Esophagus muscularis mucosa (tissue), 4 donors: ENCODE results near the gene LSS. TPM values are rescaled to one million over a fixed set of nuclear protein-coding genes. Genes with fewer than 3 reads are reported as not detected.

ENCODE experiments used
- DNase-seq: peaks from one replicate; pipeline ENCODE4 v3.0.0-alpha.2; 2017; ENCODE audit errors: extremely low spot score
- H3K27ac ChIP-seq, 4 donors: fragments of 200-600 bp; sonication (generic); replicated peaks in 1 of 4; 1 replicate in 3 of 4; 2 replicates in 1 of 4; pipeline ENCODE4 v1.5.1; 2016 to 2019; ENCODE audit warnings: mild to moderate bottlenecking in 1 of 4
- H3K27me3 ChIP-seq, 4 donors: fragments of 200-600 bp; sonication (generic); one replicate each; pipeline versions ENCODE4 v1.5.1 to v1.6.0; 2016 to 2019
- H3K36me3 ChIP-seq, 4 donors: fragments of 200-600 bp; sonication (generic); one replicate each; pipeline ENCODE4 v1.5.1; 2016 to 2019
- H3K4me1 ChIP-seq, 4 donors: fragments of 200-600 bp; sonication (generic); one replicate each; pipeline ENCODE4 v1.5.1; 2016 to 2019
- H3K4me3 ChIP-seq, 4 donors: fragments of 200-600 bp; sonication (generic); 1 replicate in 2 of 4; 2 replicates in 2 of 4; pipeline ENCODE4 v1.5.1; 2016 to 2019; ENCODE audit warnings: mild to moderate bottlenecking in 4 of 4, moderate library complexity in 1 of 4
- H3K9me3 ChIP-seq, 4 donors: fragments of 200-600 bp; sonication (generic); 1 replicate in 3 of 4; 2 replicates in 1 of 4; pipeline ENCODE4 v1.5.1; 2016 to 2019
- EP300 ChIP-seq: sonication (generic); formaldehyde crosslinking; IDR thresholded peaks from one replicate; pipeline ENCODE4 v1.6.1; 2017; ENCODE audit warnings: antibody characterized with exemption
- POLR2A ChIP-seq: fragments of 450-650 bp; IDR thresholded peaks from one replicate; pipeline ENCODE4 v1.6.1; 2017; ENCODE audit warnings: antibody characterized with exemption, moderate library complexity, mild to moderate bottlenecking, low read depth
- POLR2AphosphoS5 ChIP-seq, 2 donors: sonication (generic); formaldehyde crosslinking; IDR thresholded peaks; one replicate each; pipeline ENCODE4 v1.6.1; 2017; ENCODE audit warnings: antibody characterized with exemption in 2 of 2
- WGBS: methylation state at CpG from one replicate; pipeline ENCODE4 v1.1.5; 2018; 5-methylcytosine and 5-hydroxymethylcytosine counted together
- intact Hi-C: fragments of 100-400 bp; cut with DNase I; formaldehyde crosslinking; loops from one replicate; pipeline ENCODE4 v1.15.1; 2023
- total RNA-seq, 4 donors: library from RNA; depleted of rRNA; stranded (reverse); fragments of >200 nt; gene quantifications; one replicate each; pipeline versions ENCODE4 v1.1.0 to v1.2.1, GENCODE V29; 2016
- TF ChIP-seq, protein P1 (sequence below), 3 experiments: fragments of 200-600 bp in 2 of 3; fragments of 450-650 bp in 1 of 3; sonication (generic) in 2 of 3; IDR thresholded peaks; one replicate each; pipeline ENCODE4 v1.5.1; 2017 to 2019; ENCODE audit warnings: antibody characterized with exemption in 3 of 3, mild to moderate bottlenecking in 2 of 3, moderate library complexity in 1 of 3

LSS gene
- total RNA-seq, 4 donors from 2014 or later = 45.3 to 66.3 (median 53.1) TPM

DNA sequence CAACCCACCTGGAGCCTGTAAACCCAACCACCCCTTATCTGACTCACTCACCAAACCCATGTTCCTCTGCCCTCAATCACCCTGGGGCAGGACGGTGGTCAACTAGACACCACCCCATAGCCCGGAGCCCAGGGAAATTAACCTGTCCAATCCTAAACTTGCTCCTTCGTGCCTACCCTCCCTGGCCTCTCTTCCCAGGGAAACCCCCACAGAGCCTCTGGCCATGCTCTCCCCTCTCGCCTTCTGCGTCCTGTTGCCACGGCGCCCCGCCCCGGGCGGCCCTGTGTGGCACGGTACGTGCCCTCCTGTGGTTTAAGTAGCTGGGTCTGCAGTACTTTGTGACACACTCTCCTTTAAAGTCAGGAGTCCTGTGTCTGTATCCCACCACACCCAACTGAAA is 69.2 kb downstream of the LSS start:
- intact Hi-C loops = no loop called here
- no peak overlapping the region for H3K27ac ChIP-seq
- H3K27me3 ChIP-seq = peaks cover 0 to 33% (median 2%) of the 10 kb centered on the region in 4 donors
- DNase-seq = no peak
- peaks cover 0 to 20% (median 0%) of the 10 kb centered on the region in 4 donors for H3K36me3 ChIP-seq
- peaks cover 0 to 14% (median 0%) of the 10 kb centered on the region in 4 donors for H3K4me1 ChIP-seq
- TF ChIP-seq POLR2A (no peak), EP300 (no peak), POLR2AphosphoS5 (IDR thresholded peaks at IDR 0.05) (no peak)
- TF ChIP-seq, protein P1, sequence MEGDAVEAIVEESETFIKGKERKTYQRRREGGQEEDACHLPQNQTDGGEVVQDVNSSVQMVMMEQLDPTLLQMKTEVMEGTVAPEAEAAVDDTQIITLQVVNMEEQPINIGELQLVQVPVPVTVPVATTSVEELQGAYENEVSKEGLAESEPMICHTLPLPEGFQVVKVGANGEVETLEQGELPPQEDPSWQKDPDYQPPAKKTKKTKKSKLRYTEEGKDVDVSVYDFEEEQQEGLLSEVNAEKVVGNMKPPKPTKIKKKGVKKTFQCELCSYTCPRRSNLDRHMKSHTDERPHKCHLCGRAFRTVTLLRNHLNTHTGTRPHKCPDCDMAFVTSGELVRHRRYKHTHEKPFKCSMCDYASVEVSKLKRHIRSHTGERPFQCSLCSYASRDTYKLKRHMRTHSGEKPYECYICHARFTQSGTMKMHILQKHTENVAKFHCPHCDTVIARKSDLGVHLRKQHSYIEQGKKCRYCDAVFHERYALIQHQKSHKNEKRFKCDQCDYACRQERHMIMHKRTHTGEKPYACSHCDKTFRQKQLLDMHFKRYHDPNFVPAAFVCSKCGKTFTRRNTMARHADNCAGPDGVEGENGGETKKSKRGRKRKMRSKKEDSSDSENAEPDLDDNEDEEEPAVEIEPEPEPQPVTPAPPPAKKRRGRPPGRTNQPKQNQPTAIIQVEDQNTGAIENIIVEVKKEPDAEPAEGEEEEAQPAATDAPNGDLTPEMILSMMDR (IDR thresholded peaks at IDR 0.05) = no peak
- H3K9me3 ChIP-seq = no peaks in the 10 kb centered on the region
- WGBS = over 99% methylated on average over 12 of the region's 12 CpGs
- H3K4me3 ChIP-seq = no peak overlapping the region

DNA sequence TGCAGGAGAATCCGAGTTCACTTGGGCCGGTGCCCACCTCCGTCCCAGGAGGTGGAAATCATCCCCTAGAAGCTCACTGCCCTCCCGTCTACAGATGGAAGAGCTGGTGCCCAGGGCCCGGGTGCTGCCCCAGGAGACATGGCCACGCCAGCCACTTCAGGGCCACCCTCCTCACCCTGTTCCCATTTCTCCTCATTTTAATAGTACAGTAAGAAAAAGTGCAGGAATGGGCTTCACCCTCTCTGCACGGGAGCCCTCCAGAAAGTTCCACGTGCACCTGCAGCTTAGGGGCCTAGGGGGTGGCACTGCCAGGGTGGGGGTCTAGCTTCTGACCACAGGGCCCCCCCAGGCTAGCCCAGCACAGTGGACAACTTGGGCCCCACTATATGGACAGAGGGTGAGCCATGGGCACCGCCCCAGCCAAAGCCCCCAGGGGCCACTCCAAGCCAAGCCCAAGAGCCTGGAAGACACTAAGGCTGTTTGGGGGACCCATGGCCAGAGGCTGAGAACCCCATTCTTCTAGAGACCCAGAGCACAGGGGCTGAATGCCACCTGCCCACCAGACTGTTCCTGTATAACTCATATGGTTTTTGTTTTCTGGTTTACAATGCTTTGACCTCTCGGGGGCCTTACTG is 69.8 kb downstream of the LSS start:
- H3K27me3 ChIP-seq = peaks cover 0 to 27% (median 2%) of the 10 kb centered on the region in 4 donors
- no peak overlapping the region for H3K4me3 ChIP-seq
- WGBS = 90% methylated on average over 8 of the region's 10 CpGs
- no peak overlapping the region for H3K27ac ChIP-seq
- no peak for DNase-seq
- peaks cover 0 to 20% (median 0%) of the 10 kb centered on the region in 4 donors for H3K36me3 ChIP-seq
- intact Hi-C loops = no loop called here
- H3K9me3 ChIP-seq = no peaks in the 10 kb centered on the region
- TF ChIP-seq, protein P1 (IDR thresholded peaks at IDR 0.05) = no peak
- TF ChIP-seq EP300 (no peak), POLR2AphosphoS5 (IDR thresholded peaks at IDR 0.05) (no peak), POLR2A (no peak)
- H3K4me1 ChIP-seq = peaks cover 0 to 14% (median 4%) of the 10 kb centered on the region in 4 donors

DNA sequence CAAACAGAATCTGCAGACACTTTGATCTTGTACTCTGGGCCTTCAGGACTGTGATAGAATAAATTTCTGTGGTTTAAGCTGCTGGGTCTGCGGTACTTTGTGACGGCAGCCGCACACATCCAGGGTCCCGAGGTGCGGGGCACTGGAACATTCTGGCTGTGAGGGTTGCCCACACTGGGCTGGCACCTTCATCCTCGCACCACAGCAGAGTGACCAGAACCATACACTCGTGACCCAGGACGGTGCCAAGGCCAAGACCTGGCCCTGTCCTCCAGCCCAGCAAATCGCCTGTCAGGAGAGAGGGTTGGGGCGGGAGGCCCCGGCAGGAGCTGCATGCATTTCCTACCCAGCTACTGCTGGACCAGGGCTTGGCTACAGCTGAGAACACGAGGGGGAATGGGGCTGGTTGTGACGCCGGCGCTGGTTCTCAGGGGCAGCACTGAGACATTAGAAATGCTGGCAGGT is 70.6 kb downstream of the LSS start:
- H3K36me3 ChIP-seq = peaks cover 0 to 20% (median 0%) of the 10 kb centered on the region in 4 donors
- DNase-seq = no peak
- peaks cover 7 to 21% (median 11%) of the 10 kb centered on the region in 4 donors for H3K4me1 ChIP-seq
- H3K27ac ChIP-seq = no peak overlapping the region
- WGBS = 88% methylated on average over 10 of the region's 15 CpGs
- peaks cover 0 to 29% (median 2%) of the 10 kb centered on the region in 4 donors for H3K27me3 ChIP-seq
- H3K9me3 ChIP-seq = no peaks in the 10 kb centered on the region
- no peak overlapping the region for H3K4me3 ChIP-seq
- TF ChIP-seq EP300 (no peak), POLR2A (no peak), POLR2AphosphoS5 (IDR thresholded peaks at IDR 0.05) (no peak)
- TF ChIP-seq, protein P1 (IDR thresholded peaks at IDR 0.05) = no peak
- intact Hi-C loops = no loop called here

DNA sequence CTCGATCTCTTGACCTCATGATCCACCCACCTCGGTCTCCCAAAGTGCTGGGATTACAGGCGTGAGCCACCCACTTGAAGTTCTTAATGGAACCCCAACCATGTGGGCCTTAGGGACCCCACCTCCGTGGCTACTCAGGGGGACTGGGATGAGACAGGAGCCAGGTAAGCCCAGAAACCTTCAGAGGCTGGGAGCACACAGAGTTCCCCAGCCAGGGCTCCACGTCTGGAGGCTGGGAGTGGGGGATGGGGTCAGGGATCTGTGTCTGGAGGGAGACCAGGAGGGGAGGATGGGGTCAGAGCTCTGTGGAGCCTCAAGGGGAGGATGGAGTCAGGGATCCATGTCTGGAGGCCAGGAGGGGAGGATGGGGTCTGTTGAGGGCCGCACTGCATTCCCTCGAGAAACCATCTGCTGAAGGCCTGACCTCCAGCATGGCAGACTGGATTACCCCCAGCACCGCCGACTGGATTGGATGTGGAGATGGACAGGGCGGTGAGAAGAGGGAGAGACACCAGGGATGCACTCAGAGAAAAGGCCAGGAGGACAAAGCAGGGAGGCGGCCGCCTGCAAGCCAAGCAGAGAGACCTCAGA is 71.1 kb downstream of the LSS start:
- TF ChIP-seq POLR2AphosphoS5 (IDR thresholded peaks at IDR 0.05) (no peak), EP300 (no peak), POLR2A (no peak)
- TF ChIP-seq, protein P1 (IDR thresholded peaks at IDR 0.05) = no peak
- intact Hi-C loops = no loop called here
- Histone ChIP-seq H3K4me3 (no peak overlapping the region), H3K9me3 (no peaks in the 10 kb centered on the region), H3K36me3 (peaks cover 0 to 20% (median 0%) of the 10 kb centered on the region in 4 donors), H3K27me3 (peaks cover 0 to 27% (median 2%) of the 10 kb centered on the region in 4 donors), H3K27ac (no peak overlapping the region), H3K4me1 (peaks cover 10 to 24% (median 16%) of the 10 kb centered on the region in 4 donors)
- DNase-seq = no peak
- 92% methylated on average over 10 of the region's 12 CpGs for WGBS
